DND-41 (cell line): ENCODE measurements around the gene PYGB.

Experiments used
- ATAC-seq: fragments of 200-7000 bp; cut with Tn5 transposase; 3 replicates; pipeline ENCODE4 v1.9.1; 2021; ENCODE audit warnings: low read depth; ENCODE audit not compliant: insufficient read depth
- DNase-seq: peaks from one replicate; pipeline ENCODE4 v3.0.0-alpha.2; 2020
- H2AFZ ChIP-seq: 2 replicates; pipeline ENCODE4 v1.6.0; 2012; ENCODE audit warnings: low read depth, low read length
- H3K27ac ChIP-seq: 2 replicates; pipeline ENCODE4 v1.5.1; 2012; ENCODE audit warnings: low read length, inconsistent platforms
- H3K27me3 ChIP-seq: fragments of 200-600 bp; sonication (generic); 2 replicates; pipeline ENCODE4 v1.6.0; 2012; ENCODE audit warnings: low read length, mild to moderate bottlenecking, inconsistent platforms; ENCODE audit not compliant: insufficient read depth, poor library complexity
- H3K36me3 ChIP-seq: 2 replicates; pipeline ENCODE4 v1.5.1; 2012; ENCODE audit warnings: low read length, inconsistent platforms; ENCODE audit not compliant: insufficient read depth
- H3K4me1 ChIP-seq: 2 replicates; pipeline ENCODE4 v1.5.1; 2012; ENCODE audit warnings: mild to moderate bottlenecking, low read length; ENCODE audit not compliant: insufficient read depth
- H3K4me2 ChIP-seq: 2 replicates; pipeline ENCODE4 v1.6.0; 2012; ENCODE audit warnings: mild to moderate bottlenecking, moderate library complexity, low read length, inconsistent platforms; ENCODE audit not compliant: insufficient read depth
- H3K4me3 ChIP-seq, 2 experiments: fragments of 200-600 bp in 1 of 2; shearing (Covaris generic) in 1 of 2; 2 replicates each; pipeline ENCODE4 v1.5.1; 2012 to 2016; ENCODE audit warnings: inconsistent platforms in 2 of 2, low read length in 2 of 2, mild to moderate bottlenecking in 2 of 2, low read depth in 1 of 2, moderate library complexity in 1 of 2
- H3K79me2 ChIP-seq: 2 replicates; pipeline ENCODE4 v1.6.0; 2012; ENCODE audit warnings: low read length, inconsistent platforms; ENCODE audit not compliant: insufficient read depth
- H3K9ac ChIP-seq: 2 replicates; pipeline ENCODE4 v1.6.0; 2012; ENCODE audit warnings: low read depth, mild to moderate bottlenecking, inconsistent platforms, low read length, moderate library complexity
- H3K9me3 ChIP-seq: 2 replicates; pipeline ENCODE4 v1.5.1; 2012; ENCODE audit warnings: low read length, moderate library complexity, mild to moderate bottlenecking, inconsistent platforms; ENCODE audit not compliant: insufficient read depth, severe bottlenecking
- H4K20me1 ChIP-seq: 2 replicates; pipeline ENCODE4 v1.6.0; 2012; ENCODE audit warnings: low read length; ENCODE audit not compliant: insufficient read depth
- CTCF ChIP-seq: IDR thresholded peaks from 2 replicates; pipeline ENCODE4 v1.5.1; 2012; ENCODE audit warnings: borderline replicate concordance, low read length, moderate library complexity, mild to moderate bottlenecking; ENCODE audit not compliant: poor library complexity, severe bottlenecking; ENCODE audit errors: extremely low read depth
- EZH2 ChIP-seq: IDR thresholded peaks from 3 replicates; pipeline ENCODE4 v1.6.1; 2012; ENCODE audit warnings: borderline replicate concordance, low read depth, mild to moderate bottlenecking, moderate library complexity, low read length, inconsistent platforms; ENCODE audit not compliant: severe bottlenecking

The PYGB gene

DNA sequence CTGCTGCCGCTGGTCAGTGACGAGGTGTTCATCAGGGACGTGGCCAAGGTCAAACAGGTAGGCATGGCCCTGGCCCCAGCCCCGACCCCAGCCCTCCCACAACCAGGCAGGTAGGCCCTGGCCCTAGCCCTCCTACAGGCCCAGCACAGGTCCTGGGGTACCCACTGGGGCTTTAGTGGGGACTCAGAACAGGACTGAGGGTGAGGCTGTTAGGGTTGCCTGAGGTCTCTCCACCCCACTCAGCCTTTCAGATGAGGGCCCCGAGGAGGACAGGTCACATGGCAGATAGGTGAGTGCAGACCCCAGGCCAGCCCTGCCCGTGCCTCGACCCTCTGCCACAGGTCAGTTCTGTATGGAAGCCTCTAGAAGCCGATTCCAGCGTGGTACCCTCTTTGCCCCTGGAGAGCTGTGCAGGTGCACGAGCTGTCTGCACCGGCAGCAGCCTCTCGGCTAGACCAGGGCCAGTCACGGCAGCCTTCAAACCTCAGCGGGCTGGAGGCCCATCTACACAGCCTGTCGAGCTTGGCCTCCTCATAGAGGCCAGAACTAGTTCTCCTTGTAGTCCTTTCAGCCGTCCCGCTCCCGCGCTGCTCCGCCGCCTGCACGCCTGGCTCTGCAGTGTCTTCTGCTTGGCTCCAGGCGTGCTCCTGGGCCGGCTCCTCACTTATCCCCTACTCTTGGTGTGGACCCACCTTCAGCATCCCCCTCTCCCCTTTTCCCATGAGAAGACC is 35.5 kb downstream of the PYGB start:
- no peak for ATAC-seq
- H3K79me2 ChIP-seq, result no peaks in the 10 kb centered on the region
- H3K27me3 ChIP-seq, result no peaks in the 10 kb centered on the region

GRCh38 chr20:25284131-25284601 is 36.3 kb downstream of the PYGB start:
- no peak overlapping the region for H3K4me2 ChIP-seq
- ATAC-seq (no peak), DNase-seq (no peak)
- H3K4me3 ChIP-seq, result no peak overlapping the region
- H3K27me3 ChIP-seq, result no peaks in the 10 kb centered on the region
- no peaks in the 10 kb centered on the region for H3K9me3 ChIP-seq
- H3K36me3 ChIP-seq, result peaks cover 96% of the 10 kb centered on the region
- H2AFZ ChIP-seq, result no peak overlapping the region
- no peaks in the 10 kb centered on the region for H3K79me2 ChIP-seq
- H4K20me1 ChIP-seq, result peaks cover 13% of the 10 kb centered on the region
- TF ChIP-seq CTCF (no peak), EZH2 (no peak)
- no peak overlapping the region for H3K27ac ChIP-seq
- H3K9ac ChIP-seq, result no peak overlapping the region
- H3K4me1 ChIP-seq, result no peaks in the 10 kb centered on the region

More for the DNA sequence above, 35.5 kb downstream of the PYGB start:
- Histone ChIP-seq H3K4me1 (no peaks in the 10 kb centered on the region), H3K9ac (no peak overlapping the region), H3K4me3 (no peak overlapping the region), H3K9me3 (no peaks in the 10 kb centered on the region), H4K20me1 (peaks cover 9% of the 10 kb centered on the region), H3K4me2 (no peak overlapping the region), H3K36me3 (peaks cover 97% of the 10 kb centered on the region), H3K27ac (no peak overlapping the region), H2AFZ (no peak overlapping the region)
- DNase-seq, result no peak
- TF ChIP-seq EZH2 (no peak), CTCF (no peak)

DNA sequence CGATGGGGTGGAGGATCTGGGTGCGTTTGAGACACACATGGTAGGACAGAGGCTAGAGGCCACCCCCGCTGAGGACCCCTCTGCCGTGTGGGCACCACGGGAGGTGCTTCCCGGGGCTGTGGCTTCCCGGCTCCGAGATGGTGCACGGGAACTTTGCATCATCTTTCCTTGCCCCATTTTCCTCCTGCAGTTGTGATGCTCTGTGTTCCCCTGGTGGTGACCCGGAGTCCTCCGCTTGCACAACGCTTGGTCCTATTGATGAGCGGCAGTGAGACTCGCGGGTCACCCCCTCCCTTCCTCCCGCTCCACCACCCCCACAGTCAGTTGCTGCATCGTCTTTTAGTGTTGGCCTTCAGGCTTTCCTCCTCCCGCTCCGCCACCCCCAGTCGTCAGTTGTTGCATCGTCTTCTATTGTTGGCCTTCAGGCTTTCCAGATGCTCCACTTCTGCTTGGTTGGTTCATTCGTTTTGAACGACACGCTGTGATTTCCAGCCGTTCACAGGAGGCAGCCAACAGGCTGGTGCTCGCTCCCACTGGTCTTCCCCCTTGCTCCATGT is 37.3 kb downstream of the PYGB start:
- Histone ChIP-seq H3K9ac (no peak overlapping the region), H3K4me2 (no peak overlapping the region), H3K4me1 (no peaks in the 10 kb centered on the region), H3K27ac (no peak overlapping the region), H4K20me1 (peaks cover 9% of the 10 kb centered on the region), H3K79me2 (no peaks in the 10 kb centered on the region), H2AFZ (no peak overlapping the region), H3K9me3 (no peaks in the 10 kb centered on the region), H3K36me3 (peaks cover 96% of the 10 kb centered on the region), H3K4me3 (no peak overlapping the region), H3K27me3 (no peaks in the 10 kb centered on the region)
- ATAC-seq (no peak), DNase-seq (no peak)
- TF ChIP-seq EZH2 (no peak), CTCF (peak; percentile 27)
